PC-9 (cell line): ENCODE measurements around the gene TOR4A. TPM values are rescaled to one million over a fixed set of nuclear protein-coding genes. Genes with fewer than 3 reads are reported as not detected.

Source experiments
- BruUV-seq: library from RNA; stranded (reverse); fragments of 400-500 nt; replicated peaks from 2 replicates; lab custom pipeline; 2021; lab: Mats Ljungman, UMichigan
- CTCF ChIA-PET: fragments of 300-600 bp; sonication (Branson Sonifier 250); formaldehyde crosslinking; loops from one replicate; lab custom pipeline; 2022; ENCODE audit warnings: antibody characterized with exemption; lab: Charles Lee
- POLR2A ChIA-PET: fragments of 300-600 bp; sonication (Branson Sonifier 250); formaldehyde crosslinking; loops from one replicate; lab custom pipeline; 2022; ENCODE audit warnings: antibody characterized with exemption; ENCODE audit not compliant: unreplicated experiment; lab: Charles Lee
- DNase-seq, 2 experiments: peaks; one replicate each; pipeline versions ENCODE4 v3.0.0 to v3.0.0-alpha.2; 2015 to 2022; ENCODE audit warnings: mixed read lengths in 1 of 2
- H2AFZ ChIP-seq: fragments of 200-600 bp; sonication (generic); 2 replicates; pipeline ENCODE4 v1.8.1; 2017; ENCODE audit warnings: antibody characterized with exemption
- H3F3A ChIP-seq: fragments of 200-600 bp; sonication (generic); 2 replicates; pipeline ENCODE4 v1.8.1; 2017; ENCODE audit warnings: antibody characterized with exemption, mild to moderate bottlenecking, low read depth; ENCODE audit not compliant: insufficient read depth
- H3K27ac ChIP-seq: fragments of 200-600 bp; sonication (generic); 2 replicates; pipeline ENCODE4 v1.6.1; 2016; ENCODE audit warnings: mixed run types
- H3K27me3 ChIP-seq: fragments of 200-600 bp; sonication (generic); 2 replicates; pipeline ENCODE4 v1.6.1; 2016; ENCODE audit warnings: low read depth, mixed run types; ENCODE audit not compliant: insufficient read depth
- H3K36me3 ChIP-seq: fragments of 200-600 bp; sonication (generic); 2 replicates; pipeline ENCODE4 v1.6.1; 2016; ENCODE audit warnings: low read depth, mixed run types
- H3K4me1 ChIP-seq: fragments of 200-600 bp; sonication (generic); replicated peaks from 2 replicates; pipeline ENCODE4 v1.6.1; 2016; ENCODE audit warnings: mixed run types; ENCODE audit not compliant: insufficient read depth
- H3K4me2 ChIP-seq: fragments of 200-600 bp; sonication (generic); 2 replicates; pipeline ENCODE4 v1.6.1; 2017; ENCODE audit warnings: mixed run types
- H3K4me3 ChIP-seq: fragments of 200-600 bp; sonication (generic); 2 replicates; pipeline ENCODE4 v1.6.1; 2016; ENCODE audit warnings: mixed run types
- H3K79me2 ChIP-seq: fragments of 200-600 bp; sonication (generic); 2 replicates; pipeline ENCODE4 v1.6.1; 2017; ENCODE audit warnings: low read depth, mixed run types
- H3K9me2 ChIP-seq: fragments of 200-600 bp; sonication (generic); 2 replicates; pipeline ENCODE4 v1.8.1; 2017; ENCODE audit warnings: mild to moderate bottlenecking; ENCODE audit not compliant: insufficient read depth
- H3K9me3 ChIP-seq: fragments of 200-600 bp; sonication (generic); 2 replicates; pipeline ENCODE4 v1.8.1; 2016; ENCODE audit warnings: low read depth; ENCODE audit not compliant: insufficient read depth
- H4K20me1 ChIP-seq: fragments of 200-600 bp; sonication (generic); 2 replicates; pipeline ENCODE4 v1.8.1; 2017; ENCODE audit not compliant: insufficient read depth
- CTCF ChIP-seq: fragments of 200-600 bp; sonication (generic); conservative IDR thresholded peaks from 2 replicates; pipeline ENCODE4 v1.6.1; 2017; ENCODE audit warnings: mixed run types, antibody characterized with exemption, mild to moderate bottlenecking, moderate library complexity
- EZH2 ChIP-seq: fragments of 200-600 bp; sonication (generic); IDR thresholded peaks from 2 replicates; pipeline ENCODE4 v1.8.0; 2017; ENCODE audit warnings: antibody characterized with exemption, low read depth
- intact Hi-C: fragments of 100-400 bp; cut with micrococcal nuclease; formaldehyde crosslinking; loops from one replicate; pipeline ENCODE4 v1.10.0; 2022; ENCODE audit not compliant: unreplicated experiment
- total RNA-seq: library from RNA; stranded (reverse); gene quantifications from 2 replicates; pipeline ENCODE4 v1.2.3, GENCODE V29; 2021

The TOR4A gene
- total RNA-seq, 1 experiment from 2014 or later, result 48.9 TPM

- ChIA-PET POLR2A (no interaction called here), CTCF (interaction anchor here (0.6 kb wide), 1 partner anchor 201 kb away, joined by 3 read pairs; no protein-coding TSS in a partner anchor)
- peaks cover 34% of the 10 kb centered on the region for H3K4me1 ChIP-seq
- TF ChIP-seq CTCF (no peak), EZH2 (no peak)
- no peak within 1 kb of the TSS for H3K4me3 ChIP-seq
- DNase-seq, result no peak
- no peak within 1 kb of the TSS for H3K4me2 ChIP-seq
- BruUV-seq, result no TSS peak
- no peak within 1 kb of the TSS for H3K27ac ChIP-seq
- no peak within 1 kb of the TSS for H2AFZ ChIP-seq
- peaks cover 18% of the 10 kb centered on the region for H3F3A ChIP-seq
- H3K9me2 ChIP-seq, result no peaks in the 10 kb centered on the region
- no peaks in the 10 kb centered on the region for H3K36me3 ChIP-seq
- H4K20me1 ChIP-seq, result no peaks in the 10 kb centered on the region; the same call in 1 of the 2 replicates
- H3K79me2 ChIP-seq, result no peaks in the 10 kb centered on the region
- H3K9me3 ChIP-seq, result no peaks in the 10 kb centered on the region
- intact Hi-C loops, result no loop called here
- no peaks in the 10 kb centered on the region for H3K27me3 ChIP-seq
These were observed 46.7 kb upstream of the TOR4A start, which contains the start of gene SLC34A3 for GRCh38 chr9:137230705-137231371. Gene SLC34A3 (plus strand): TSS chr9:137230901. CDS start chr9:137231703, 802 bp downstream.

GRCh38 chr9:137231372-137232039 lies 46.0 kb upstream of the TOR4A start:
- ChIA-PET POLR2A (no interaction called here), CTCF (no interaction called here)
- Histone ChIP-seq H3K9me2 (no peaks in the 10 kb centered on the region), H2AFZ (no peak overlapping the region), H3K4me1 (peaks cover 27% of the 10 kb centered on the region), H3K4me2 (no peak overlapping the region), H4K20me1 (no peaks in the 10 kb centered on the region; the same call in 1 of the 2 replicates), H3K9me3 (no peaks in the 10 kb centered on the region), H3K27ac (no peak overlapping the region), H3K79me2 (no peaks in the 10 kb centered on the region), H3F3A (peaks cover 12% of the 10 kb centered on the region; the same call in 1 of the 2 replicates), H3K4me3 (no peak overlapping the region), H3K36me3 (no peaks in the 10 kb centered on the region), H3K27me3 (no peaks in the 10 kb centered on the region)
- no peak for DNase-seq
- intact Hi-C loops, result no loop called here
- no TSS peak for BruUV-seq
- TF ChIP-seq CTCF, result no peak
- no peak for TF ChIP-seq EZH2

GRCh38 chr9:137232101-137232500 lies 45.4 kb upstream of the TOR4A start:
- intact Hi-C loops, result no loop called here
- POLR2A ChIA-PET, result no interaction called here
- Histone ChIP-seq H3K36me3 (no peaks in the 10 kb centered on the region), H3K79me2 (peaks cover 4% of the 10 kb centered on the region; the same call in 1 of the 2 replicates), H3K27ac (no peak overlapping the region), H3K9me2 (no peaks in the 10 kb centered on the region), H2AFZ (no peak overlapping the region), H3F3A (peaks cover 6% of the 10 kb centered on the region; the same call in 1 of the 2 replicates), H3K4me3 (no peak overlapping the region), H3K4me2 (no peak overlapping the region), H3K4me1 (peaks cover 28% of the 10 kb centered on the region), H3K27me3 (no peaks in the 10 kb centered on the region), H3K9me3 (no peaks in the 10 kb centered on the region), H4K20me1 (no peaks in the 10 kb centered on the region; the same call in 1 of the 2 replicates)
- DNase-seq, result no peak
- TF ChIP-seq EZH2, result no peak
- TF ChIP-seq CTCF, result no peak
- no TSS peak for BruUV-seq
- CTCF ChIA-PET, result no interaction called here
